ENCODE results near the gene MGAT3.

MGAT3 gene

GRCh38 chr22:39429916-39430575 is 26.8 kb upstream of the MGAT3 start:
- no peak for DNase-seq

DNA sequence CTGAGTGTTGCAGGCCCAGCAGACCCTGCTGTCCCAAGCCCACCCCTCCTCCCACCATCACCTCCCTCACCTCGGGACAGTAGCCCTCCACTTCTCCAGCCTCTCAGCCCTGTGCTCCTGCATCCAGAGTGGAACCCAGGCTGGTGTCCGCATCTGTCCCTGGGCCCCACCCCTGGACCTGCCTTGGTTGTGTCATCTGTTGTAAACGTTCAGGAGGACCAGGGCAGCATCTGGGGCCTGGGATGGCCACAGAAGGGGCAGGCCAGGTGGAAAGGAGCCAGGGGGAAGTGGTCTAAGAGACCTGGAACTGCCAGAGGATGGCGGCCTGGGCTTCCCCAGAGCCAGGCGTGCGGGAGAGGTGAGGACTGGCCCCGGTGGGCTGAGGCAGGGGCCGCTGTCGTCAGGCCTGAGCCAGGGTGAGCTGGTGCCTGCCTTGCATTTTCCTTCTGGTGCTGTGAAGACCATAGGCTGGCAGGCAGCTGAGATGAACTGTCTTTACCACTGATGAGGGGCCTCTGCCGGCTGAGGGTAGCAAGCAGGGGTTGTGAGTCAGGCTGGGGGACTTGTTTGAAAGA is 26.1 kb upstream of the MGAT3 start:
- DNase-seq, result no peak

DNA sequence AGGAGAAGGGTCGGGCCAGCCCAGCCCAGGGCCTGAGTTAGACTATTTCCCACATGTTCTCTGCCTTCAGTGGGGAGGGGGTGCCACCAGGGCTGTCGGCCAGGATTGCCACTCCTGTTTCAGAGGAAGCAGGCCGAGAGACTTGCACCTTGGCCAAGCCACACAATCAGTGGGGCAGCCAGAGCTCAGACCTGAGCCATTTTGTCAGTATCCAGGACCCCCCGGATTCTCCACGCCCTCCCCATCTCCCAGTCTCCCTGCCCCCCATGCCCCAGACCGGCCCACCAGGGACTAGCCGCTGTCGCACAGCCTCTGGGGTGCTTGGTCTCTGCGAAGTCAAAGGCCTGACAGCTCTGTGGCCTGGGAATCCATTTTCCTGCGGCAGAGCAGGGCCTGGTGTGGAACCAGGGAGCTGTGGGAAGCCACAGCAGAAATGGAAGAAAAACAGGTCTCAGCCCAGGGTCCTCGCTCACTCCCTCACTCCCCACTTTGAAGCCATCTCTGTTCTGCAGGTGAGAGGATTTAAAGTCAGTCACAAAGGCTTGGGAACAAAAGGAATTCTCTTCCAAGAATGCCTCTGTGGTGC is 25.5 kb upstream of the MGAT3 start:
- DNase-seq, result no peak

GRCh38 chr22:39431821-39432251 is 25.0 kb upstream of the MGAT3 start:
- no peak for DNase-seq

GRCh38 chr22:39432361-39432811 is 24.4 kb upstream of the MGAT3 start:
- no peak for DNase-seq

DNA sequence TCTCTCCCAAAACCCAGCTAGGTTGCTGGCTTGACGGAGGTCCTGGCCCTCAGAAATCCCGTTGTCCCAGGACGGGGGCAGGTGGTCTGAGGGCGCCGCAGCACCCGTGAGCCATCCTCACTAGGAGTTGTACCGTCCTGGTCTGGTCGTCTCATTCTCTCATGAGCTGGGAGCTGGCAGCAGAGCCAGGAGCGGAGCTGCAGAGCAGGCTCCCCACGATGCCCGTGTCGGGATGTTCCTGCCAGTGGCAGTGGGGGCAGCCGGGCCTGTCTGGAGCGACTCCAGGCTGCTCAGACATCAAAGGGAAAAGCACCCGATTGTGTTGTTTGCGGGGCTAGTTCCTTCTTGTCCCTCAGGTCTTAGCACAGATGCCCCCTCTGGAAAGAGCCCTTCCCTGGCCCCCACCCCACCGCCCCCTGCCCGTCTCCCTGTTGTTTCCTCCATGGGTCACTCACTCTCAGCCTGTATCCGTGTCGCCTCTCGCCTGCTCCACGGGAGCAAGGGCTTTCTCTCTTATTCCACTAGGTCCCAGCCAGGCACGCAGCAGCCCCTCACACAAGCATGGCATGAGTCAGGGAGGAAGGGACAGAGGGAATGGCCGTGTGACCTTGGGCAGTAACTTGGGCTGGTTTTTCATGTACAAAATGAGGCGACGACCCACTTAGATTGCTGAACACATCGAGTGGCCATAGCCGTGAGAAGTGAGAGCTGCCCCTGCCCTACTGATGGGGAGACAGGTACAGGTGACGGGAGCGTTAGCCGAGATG is 23.2 kb upstream of the MGAT3 start:
- DNase-seq, result no peak

- no peak for DNase-seq
Observed at GRCh38 chr22:39434243-39434653, 22.6 kb upstream of the MGAT3 start.

GRCh38 chr22:39434721-39435120 is 22.1 kb upstream of the MGAT3 start:
- no peak for DNase-seq

DNA sequence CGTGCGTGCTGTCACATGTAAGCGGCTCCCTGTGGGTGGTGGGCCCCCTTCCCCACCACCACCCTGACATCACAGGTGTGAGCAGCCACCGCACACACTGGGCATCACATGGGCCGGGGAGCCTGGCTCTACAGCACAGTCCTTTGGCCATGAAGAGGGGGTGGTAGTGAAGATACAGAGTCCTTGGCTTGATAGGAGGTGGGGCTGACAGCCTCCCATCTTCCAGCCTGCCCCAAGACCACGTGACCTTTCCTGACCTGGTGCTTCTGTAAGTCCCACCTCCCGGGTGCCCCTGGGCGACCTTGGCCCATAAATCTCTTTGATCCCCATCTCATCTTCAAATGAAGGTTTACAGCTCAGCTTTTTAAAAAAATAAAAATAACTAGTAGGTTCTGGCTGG is 21.2 kb upstream of the MGAT3 start:
- no peak for DNase-seq

DNA sequence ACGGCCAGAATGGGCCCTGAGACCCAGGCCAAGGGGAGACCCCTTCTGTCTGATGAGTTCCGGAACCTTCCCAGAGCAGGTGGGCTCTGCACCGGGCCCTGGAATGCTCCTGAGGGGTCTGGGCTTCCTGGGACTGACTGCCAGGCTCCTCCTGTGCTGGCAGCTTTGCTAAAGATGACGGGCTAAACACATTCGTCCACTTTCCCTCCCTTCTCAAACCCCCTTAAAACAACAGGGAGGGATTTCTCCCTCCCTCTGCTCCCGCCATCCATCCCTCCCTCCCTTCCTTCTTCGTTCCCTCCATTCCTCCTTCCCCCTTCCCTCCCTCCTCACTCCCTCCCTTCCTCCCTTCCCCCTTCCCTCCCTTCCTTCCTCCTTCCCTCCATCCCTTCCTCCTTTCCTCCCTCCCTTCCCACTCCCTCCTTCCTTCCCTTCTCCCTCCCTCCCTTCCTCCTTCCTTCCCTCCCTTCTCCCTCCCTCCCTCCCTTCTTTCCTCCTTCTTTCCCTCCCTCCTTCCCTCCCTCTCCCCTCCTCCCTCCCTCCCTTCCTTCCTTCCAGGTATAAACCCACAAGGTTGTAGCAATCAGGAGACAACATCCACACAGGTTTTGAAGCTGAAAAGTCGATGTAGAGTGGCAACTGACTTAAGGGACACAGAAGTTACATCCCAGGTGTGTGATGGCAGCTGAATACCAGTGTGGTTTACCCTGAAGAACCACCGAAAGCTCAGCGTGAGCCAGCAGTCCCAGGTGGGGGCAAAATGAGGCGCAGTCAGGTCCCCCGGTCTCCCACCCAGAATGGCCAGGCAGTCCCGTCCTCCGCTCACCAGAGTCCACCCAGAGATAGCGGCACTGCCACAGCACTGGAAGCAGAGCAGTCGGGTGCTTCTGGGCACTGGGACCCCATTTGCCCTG is 18.8 kb upstream of the MGAT3 start:
- DNase-seq, result no peak

- DNase-seq, result no peak
Observed at GRCh38 chr22:39439170-39439569, 17.6 kb upstream of the MGAT3 start.

- DNase-seq, result no peak
Observed at GRCh38 chr22:39443398-39443797, 13.4 kb upstream of the MGAT3 start.

GRCh38 chr22:39444247-39444800 is 12.5 kb upstream of the MGAT3 start:
- DNase-seq, result no peak

DNA sequence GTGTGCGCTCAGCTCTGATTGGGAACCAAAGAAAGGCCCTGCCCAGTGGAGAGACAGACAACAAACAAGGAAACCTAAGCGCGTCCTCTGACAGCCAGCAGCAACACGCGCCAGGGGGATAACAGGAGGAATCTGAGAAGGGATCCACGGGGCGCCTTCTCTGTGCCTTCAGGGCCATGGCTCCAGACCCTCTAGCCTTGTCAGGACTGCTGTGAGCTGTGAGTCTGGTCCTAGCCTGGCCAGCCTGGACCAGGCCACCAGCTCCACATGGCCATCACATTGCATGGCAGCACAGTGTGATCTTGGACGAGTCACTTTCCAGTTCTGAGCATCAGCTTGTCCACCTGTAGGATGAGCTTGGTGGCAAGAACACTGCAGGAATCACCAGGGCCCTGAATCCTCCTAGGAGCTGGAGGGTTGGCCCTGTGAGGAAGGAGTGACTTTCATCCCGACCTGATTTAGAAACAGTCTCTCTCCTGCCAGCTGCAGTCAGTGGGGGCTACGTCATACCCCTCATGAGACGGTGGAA is 11.8 kb upstream of the MGAT3 start:
- no peak for DNase-seq

- no peak for DNase-seq
Observed at GRCh38 chr22:39445678-39446077, 11.1 kb upstream of the MGAT3 start.

DNA sequence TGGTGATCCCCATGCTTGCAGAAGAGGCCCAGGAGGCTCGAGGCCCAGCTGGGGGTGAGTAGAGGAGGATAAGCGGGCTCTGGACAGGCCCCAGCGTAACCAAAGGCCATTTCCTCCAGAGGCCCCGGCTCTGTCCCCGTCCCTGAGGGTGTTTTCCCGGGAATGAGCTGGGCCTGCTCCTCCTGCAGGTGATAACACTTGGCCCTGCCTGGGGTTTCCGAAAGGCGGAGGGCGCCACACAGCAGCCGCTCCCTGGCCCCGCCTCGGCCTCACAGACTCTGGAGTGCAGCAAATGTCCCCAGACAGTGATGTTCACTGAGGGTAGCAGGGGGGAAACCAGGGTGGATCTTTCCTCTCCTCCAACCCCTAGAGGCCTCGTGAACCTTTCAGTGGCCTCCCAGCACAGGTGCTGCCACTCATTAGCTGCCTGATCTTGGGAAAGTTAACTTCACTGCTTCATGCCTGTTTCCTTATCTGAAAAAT is 10.5 kb upstream of the MGAT3 start:
- DNase-seq, result no peak

DNA sequence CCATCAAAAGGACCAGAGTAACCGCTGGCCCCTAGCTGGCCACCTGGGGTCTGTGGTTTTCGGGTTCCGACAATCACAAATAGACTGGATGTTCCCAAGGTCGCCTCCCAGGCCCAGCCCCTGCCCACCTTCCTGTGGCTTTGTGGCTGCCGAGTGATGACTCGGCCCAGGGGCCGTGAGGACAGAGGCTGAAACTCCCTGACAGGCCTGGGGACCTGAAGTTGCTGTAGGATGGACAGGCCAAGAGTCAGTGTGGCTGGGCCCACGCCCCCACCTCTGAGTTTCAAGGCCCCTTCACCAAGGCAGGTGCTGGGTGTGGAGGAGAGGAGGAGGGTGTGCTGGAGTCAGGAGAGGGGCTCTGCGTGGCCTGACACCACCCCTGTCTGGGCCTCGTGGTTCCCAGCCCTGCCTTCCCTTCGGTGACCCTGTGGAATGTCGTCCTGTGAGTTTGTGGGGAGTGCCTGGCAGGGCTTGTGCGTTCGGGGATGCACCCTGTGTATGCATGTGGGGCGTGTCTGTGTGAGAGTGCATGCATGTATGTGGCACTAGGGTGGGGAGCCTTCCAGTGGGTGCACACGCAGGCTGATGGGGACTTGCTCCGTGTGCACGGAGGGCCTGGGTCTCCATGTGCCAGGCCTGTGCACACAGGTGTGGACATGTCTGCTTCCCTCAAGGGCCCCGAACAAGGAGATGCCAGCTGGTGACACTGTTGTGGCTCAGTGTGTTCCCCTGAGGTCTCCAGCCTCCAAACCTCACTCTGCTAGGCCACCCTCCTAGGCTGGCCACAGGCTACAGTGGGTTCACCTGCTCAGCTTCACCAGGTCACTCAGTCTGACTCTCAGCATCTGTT is 8.4 kb upstream of the MGAT3 start:
- no peak for DNase-seq

- no peak for DNase-seq
Observed at GRCh38 chr22:39449708-39450107, 7.1 kb upstream of the MGAT3 start.

GRCh38 chr22:39450258-39450955 is 6.4 kb upstream of the MGAT3 start:
- DNase-seq, result no peak

GRCh38 chr22:39452740-39453040 is 4.1 kb upstream of the MGAT3 start:
- no peak for DNase-seq

All from left hindlimb (tissue), 1 donor.